NOMO-1 treated with DMSO at 0.1 percent for 48 hours (cell line): ENCODE data around the gene DNAJC19.
A peak's percentile ranks its signal among the peaks of the same experiment; 100 is the strongest.
"Not testable (repeated sequence)": the region's sequence is repeated elsewhere in the genome, so short reads cannot be mapped to it uniquely, and the experiment has no call there.

Source experiments
- DNase-seq: peaks from one replicate; lab custom pipeline; 2025; ENCODE audit not compliant: unreplicated experiment; lab: John Stamatoyannopoulos, UW

DNAJC19 gene

DNA sequence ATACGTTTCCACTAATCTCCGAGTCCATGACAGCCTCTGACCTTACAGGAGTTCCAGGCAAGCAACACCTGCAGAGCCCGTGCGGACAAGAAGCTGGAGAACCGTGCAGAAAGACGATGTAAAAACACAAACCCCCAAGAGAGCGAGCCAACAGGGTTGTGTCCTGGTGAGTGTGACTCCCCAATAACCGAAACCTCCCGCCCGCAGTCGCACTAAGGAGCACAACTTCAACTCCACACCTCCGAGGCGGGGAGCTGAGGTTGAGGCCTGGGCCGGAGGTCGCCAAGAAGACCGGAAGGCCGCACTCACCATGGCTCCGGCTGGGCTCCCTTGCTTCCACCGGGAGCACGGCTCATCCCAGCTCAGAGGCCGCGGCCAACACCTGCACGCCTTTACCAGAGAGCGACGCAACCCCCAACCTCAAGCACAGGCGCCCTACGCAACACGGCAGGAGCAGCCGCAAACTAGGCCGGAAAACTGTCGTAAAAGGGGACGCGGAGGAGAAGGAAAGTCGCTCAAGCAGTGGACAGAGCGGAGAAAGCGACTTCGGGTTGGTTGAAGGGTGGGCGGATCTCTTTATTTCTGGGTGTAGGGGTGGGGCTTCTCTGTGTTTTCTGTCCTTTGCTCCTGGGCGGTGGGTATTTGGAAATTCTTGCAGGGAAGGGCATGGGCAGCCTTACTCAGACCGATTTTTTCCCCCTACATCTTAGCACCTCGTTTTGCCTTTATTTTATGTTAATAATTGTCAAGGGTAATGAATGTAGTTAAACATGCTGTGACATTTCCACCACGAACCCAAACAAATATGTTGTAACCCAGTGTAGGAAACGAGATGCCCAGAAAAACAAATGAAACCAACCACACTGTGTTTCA, at the start of gene DNAJC19:
Gene DNAJC19, minus strand, starts transcription at position 446 of the 873 bp plus-strand sequence. Its CDS starts 134 bp downstream, at position 312.
- DNase-seq, result peak; percentile 99

DNA sequence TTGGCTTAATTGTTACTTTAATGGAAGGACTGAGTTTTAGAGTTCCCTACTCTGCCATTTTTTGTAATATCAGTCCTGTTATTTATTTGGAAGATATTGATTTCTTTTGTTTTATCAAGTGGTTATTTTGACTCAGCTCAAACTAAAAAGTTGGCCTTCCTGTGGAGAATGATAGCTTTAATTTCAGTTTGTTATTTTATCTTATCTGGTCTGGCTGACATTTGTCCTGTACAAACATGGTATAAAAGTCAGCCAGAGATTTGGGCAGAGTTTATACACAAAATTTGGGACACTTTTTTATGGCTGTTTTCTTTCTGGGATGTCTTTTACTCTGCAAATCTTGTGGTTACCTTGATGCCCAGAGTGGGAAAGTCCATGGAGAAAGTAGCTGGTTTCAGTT, 41.4 kb upstream of the DNAJC19 start:
- DNase-seq, result no peak

DNA sequence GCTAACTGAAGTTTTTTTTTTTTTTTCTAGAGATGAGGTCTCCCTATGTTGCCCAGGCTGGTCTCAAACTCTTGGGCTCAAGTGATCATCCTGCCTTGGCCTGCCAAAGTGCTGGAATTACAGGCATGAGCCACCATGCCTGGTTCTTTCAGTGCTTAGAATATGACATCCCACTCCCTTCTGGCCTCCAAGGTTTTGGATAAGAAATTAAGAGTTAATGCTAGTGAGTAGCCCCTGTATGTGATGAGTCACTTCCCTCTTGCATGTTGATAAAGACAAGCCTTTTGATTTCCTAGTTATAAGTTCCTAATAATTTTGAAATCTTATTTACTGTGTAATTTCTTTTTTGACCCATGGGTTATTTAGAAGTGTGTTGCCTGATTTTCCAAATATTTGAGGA, 35.7 kb upstream of the DNAJC19 start:
- no peak for DNase-seq

DNA sequence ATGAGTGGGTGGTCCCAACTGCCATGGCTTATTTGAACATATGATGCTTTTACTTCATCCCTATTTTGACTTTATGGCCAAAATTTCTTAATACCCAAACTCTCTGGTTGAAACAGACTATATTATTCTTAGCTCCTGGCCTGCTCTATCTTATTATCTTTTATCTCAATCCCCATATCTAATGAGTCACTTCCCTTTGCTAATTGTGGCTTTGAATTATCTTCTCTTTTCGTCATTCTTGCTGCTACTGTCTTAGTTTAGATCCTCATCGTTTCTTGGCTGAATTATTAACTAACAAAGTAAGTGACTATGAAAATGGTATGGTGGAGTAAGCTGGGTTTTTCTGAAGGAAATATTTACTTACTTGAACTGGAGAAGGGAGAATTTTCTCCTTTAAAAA, 28.2 kb upstream of the DNAJC19 start:
- DNase-seq, result peak; percentile 18

DNA sequence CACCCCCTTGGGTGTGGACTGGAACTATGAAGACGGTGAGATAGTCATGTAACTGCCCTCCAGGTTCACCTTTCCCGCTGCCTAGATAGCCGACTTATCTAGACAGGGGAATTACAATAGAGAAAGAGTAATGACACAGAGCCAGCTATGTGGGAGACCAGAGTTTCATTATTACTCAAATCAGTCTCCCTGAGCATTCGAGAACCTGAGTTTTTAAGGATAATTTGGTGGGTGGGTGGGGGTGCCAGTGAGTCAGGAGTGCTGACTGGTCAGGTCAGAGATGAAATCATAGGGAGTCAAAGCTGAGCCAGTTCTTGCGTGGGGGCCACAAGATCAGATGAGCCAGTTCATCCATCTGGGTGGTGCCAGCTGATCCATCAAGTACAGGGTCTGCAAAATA, 19.7 kb upstream of the DNAJC19 start:
- DNase-seq, result no peak

DNA sequence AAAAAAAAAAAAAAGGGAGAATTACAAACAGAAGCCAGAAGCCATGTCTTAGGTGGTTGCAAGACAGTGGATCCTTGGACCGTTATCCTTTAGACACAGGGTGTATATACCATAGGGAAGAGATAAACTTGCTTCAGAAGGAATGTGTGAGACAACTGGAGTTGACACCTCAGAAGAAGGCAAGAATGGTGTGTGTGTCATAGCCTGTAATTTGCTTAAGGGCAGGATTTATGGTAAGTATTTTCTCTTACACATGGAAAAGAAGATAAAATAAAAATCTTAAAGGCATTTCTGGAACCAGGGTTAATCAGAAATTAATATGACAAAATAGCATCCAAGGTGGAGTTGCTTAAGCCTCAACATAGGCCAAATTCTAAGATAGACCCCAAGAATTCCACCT, 19.3 kb upstream of the DNAJC19 start:
- DNase-seq, result no peak

DNA sequence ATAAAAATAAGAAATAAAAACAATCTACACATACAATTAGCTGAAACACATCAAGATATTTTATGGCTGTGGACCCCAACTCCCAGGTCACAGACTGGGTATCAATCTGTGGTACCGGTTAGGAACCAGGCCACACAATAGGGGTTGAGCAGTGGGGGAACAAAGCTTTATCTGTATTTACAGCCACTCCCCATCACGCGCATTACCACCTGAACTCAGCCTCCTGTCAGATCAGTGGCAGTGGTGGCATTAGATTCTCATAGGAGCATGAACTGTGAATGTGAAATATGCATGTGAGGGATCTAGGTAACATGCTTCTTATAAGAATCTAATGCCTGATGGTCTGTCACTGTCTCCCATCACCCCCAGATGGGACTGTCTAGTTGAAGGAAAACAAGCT, 17.7 kb upstream of the DNAJC19 start:
- no peak for DNase-seq

DNA sequence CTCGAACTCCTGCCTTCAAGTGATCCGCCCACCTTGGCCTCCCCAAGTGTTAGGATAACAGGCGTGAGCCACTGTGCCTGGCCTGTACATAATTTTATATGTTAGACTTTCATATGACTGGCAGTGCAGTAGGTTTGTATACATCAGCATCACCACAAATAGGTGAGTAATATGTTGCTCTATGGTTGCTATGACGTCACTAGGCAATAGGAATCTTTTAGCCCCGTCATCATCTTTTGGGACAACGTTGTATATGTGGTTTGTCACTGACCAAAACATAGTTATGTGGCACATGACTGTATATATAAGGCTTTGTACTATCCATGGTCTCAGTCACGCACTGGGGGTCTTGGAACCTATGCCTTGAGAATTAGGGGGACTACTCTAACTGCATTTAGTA, 17.0 kb upstream of the DNAJC19 start:
- DNase-seq, result no peak

DNA sequence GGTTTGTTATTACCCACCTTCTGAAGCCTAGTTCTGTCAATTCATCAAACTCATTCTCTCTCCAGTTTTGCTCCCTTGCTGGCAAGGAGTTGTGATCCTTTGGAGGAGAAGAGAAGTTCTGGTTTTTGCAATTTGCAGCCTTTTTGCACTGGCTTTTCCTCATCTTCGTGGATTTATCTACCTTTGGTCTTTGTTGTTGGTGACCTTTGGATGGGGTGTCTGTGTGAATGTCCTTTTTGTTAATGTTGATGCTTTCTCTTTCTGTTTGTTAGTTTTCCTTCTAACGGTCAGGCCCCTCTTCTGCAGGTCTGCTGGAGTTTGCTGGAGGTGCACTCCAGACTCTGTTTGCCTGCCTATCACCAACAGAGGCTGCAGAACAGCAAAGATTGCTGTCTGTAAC, 13.9 kb upstream of the DNAJC19 start:
- DNase-seq, result not testable (repeated sequence)

DNA sequence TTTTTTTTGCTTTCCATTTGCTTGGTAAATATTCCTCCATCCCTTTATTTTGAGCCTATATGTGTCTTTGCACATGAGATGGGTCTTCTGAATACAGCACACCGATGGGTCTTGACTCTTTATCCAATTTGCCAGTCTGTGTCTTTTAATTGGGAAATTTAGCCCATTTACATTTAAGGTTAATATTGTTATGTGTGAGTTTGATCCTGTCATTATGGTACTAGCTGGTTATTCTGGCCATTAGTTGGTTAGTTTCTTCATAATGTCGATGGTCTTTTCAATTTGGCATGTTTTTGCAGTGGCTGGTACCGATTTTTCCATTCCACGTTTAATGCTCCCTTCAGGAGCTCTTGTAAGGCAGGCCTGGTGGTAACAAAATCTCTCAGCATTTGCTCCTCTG, 12.8 kb upstream of the DNAJC19 start:
- DNase-seq, result not testable (repeated sequence)

DNA sequence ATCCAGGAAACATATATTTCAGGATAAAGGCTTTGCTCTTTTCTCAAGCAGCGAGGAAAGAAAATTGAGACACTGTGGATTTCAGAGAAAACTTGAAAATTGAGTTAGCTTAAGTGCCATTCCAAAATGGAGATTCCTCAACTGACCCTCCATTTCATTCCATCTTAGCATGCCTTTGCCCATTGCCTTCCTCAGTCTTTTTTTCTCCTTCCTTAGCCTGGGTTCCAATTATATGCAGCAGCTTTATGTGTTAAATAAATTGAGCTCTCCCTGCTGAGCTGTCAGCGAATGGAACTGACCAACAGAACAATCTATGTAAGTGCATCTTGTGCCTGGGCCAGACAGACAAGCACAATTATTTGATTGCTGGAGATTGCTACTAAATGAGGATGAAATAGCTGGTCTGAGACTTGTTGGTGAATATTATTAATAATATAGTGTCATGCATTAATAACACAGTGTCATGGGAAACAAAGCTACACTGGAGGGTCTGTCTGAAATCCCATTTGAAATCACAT, 6.9 kb upstream of the DNAJC19 start:
- DNase-seq, result no peak

DNA sequence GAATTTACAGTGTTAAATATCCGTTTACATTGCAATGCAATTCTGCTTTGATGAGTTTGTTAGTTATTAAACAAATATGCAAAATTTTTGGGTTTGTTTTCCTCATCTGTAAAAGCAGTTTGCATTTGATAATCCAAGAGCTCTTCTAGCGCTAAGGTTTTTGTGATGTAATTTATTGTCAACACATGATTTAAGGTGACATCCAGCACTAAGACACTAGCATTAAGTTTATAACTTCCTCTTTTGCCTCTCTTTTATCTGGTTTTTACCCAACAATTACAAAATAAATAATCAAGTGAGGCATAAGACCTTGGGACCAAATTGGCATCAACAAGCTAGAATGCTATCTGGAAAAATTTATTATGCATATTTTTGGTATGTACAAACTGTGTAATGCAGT, 969 bp upstream of the DNAJC19 start:
- DNase-seq, result peak; percentile 88

DNA sequence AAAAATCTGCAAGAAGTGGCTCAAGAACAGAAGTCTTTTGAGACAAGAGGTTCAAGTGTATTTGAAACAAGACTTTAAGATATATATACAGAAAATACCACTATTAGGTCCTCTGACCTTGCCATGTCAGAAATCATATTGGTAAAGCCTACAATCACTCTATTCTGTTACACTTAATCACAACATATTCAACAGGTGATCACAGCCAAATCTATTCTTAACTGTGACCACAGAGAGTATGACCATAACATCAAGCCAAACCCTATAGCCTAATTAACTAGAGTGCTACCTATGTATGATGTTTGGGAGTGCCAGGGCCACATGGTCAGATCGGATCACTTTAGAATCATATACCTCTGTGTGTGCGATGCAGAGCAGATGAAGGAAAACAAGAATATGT, 2.2 kb downstream of the DNAJC19 start:
- no peak for DNase-seq

DNA sequence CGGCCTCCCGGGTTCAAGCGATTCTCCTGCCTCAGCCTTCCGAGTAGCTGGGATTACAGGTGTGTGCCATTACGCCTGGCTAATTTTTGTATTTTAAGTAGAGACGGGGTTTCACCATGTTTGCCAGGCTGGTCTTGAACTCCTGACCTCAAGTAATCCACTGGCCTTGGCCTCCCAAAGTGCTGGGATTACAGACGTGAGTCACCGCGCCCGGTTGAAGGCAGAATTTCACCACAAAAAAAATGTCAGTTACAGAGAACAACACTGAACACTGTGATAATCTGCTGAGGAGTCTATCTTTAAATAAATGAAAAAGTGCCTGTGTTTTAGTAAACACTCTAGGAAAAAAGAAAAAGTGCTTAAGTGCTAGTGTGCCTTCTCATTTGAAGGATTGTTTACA, 3.2 kb downstream of the DNAJC19 start:
- DNase-seq, result not testable (repeated sequence)

DNA sequence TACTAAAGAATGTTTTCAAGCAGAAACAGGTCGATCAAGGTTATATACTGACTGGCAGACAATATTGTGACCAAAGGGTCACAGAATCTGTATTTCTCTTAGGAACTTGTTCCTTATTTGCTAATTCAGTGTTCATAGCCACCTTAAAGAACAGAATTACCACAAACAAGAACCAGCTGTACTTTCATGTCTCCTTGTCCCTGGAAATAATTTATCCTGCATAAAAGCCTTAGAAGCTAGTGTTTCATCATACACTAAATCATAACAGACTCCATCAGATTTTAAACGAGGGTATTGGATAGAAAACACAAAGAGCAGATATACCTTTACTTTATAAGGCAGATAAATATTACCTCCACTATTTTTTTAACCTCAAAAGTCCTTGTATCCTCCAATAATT, 6.4 kb downstream of the DNAJC19 start:
- DNase-seq, result no peak

DNA sequence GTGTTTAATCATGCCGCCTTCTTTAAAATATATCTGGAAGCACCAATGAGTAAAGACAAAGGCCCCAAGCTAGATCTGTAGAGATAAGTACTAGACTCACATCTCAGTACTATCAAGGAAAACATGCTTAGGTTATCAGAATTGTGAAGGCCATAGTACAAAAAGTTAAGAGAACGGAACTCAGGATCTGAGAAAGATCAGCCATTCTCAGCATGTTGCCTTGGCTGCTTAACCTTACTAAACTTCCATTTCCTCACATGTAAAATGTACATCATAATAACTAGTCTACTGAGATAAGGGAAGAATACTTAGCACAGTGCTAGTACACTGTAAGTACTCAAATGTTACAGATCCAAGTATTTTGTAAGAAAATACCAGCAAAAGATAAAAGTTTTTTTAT, 7.6 kb downstream of the DNAJC19 start:
- DNase-seq, result no peak

DNA sequence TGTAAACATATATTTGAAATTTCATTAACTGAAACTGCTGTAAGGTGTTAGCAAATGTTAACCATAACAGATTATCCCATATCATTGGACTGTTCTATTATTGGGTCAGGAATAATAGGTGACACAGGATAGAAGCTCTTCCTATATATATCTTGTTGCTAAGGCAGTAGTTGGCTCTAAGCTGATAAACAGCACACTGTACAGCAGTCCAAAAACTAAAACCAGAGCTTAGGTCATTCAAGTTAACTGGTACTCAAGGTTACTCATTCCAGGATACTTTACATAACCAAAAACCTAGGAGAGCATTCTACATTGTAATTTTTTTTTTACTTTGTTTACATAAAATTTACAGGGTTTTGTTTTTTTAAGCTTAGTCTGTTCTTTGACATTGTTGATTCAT, 8.9 kb downstream of the DNAJC19 start:
- DNase-seq, result no peak

DNA sequence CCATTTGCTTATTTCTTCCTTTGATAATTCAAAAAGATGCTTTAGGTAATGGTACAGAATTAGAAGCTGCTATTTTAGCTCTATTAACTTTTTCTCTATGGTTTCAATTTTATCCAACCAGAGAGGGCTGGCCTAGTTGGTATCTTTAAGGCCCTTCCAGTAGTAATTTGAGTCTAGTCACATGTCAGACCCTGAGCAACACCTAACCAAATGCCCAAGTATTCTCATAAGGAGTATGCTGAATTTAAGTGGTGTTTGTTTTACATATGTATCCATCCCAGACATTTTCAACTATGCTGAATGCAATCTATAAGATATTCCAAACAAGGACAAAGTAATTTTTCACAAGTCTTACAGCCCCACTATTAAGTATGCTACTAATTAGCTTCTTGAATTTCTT, 9.6 kb downstream of the DNAJC19 start:
- no peak for DNase-seq

DNA sequence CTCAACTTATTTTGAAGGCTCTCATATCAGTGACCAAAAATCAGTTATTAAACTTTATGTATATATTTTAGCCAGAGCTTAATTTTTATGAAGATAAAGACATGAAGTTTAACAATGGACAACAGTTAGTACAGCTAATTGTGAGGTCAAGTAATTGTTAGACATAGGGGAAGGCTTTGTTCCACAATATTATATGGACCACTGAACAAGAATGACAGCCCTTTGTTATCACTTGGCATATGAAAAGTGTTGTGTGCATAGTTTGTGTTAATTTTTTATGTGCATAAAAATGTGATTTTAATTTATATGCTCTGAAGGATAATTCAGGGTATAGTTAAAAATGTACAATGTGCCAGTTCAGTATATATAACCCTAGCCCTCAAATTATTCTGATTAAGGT, 12.0 kb downstream of the DNAJC19 start:
- no peak for DNase-seq

DNA sequence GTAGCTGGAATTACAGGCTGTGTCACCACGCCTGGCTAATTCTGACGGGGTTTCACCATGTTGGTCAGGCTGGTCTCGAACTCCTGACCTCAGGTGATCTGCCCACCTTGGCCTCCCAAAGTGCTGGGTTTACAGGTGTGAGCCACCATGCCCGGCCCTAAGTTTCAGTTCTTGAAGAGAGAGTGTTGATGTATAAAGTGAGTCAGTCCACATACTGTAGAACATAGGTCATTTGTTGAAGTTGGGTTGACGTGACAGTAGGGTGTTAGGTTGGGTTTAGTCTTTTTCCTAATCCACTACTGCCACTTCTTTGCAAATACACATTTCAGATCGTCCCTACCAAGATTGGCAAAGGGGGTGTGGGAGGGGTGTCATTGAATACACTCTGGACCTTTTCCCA, 15.2 kb downstream of the DNAJC19 start:
- no peak for DNase-seq

DNA sequence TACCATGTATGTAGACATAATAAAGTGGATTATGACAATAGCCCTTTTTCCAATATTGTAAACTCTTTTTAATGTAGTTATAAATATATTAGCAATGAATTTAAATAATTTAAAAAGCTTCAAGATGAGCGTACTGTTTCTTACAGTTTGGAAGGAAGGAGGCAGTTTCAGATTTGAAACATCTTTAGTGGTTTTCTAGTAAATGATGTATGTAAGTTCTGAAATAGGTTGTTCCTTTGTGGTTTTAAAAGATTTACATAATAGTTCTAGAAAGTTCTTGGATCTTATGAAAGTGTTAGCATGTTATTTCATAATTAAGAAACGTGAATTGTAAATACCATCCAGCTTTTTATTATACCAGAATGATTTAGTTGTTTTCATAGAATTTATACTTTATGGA, 16.0 kb downstream of the DNAJC19 start:
- no peak for DNase-seq

DNA sequence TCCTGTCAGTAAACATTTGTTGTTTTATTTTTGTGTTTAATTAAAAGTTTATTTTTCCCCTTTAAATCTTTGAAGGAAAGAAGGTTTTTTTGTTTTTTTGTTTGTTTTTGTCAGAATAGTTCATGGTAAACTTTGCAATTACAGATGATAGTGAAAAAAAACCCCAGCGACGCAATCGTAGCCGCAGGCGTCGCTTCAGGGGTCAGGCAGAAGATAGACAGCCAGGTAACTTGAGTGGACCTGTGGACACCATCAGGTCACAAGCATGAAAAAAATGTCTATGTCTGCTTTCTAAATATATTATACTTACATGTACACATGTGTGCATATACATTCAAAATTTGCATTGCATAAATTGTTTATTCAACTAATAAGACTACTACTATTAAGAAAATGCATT, 18.6 kb downstream of the DNAJC19 start:
- no peak for DNase-seq

DNA sequence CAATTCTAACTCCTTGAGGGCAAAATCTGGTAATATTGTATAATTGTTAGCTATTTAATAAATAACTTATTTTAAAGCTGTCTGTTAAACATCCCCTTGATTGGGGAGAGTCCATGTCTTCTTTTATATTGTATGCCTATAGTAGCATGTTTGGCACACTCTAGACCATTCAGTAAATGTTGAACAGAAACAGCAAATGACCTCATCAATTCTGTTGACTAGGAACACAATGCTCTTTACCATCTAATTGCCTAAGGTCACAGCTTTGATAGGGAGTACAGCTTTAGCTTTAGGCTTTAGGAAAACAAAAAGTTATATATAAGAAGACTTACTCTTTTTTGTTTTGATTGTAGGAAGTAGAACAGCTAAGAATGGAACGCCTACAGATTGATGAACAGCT, 27.0 kb downstream of the DNAJC19 start:
- no peak for DNase-seq
